Prostate gland (tissue), 2 donors: ENCODE data around the gene LRRC34.

ENCODE experiments used
- CTCF ChIP-seq, 4 experiments: fragments of 200-600 bp in 2 of 4; fragments of 450-650 bp in 2 of 4; sonication (generic) in 2 of 4; IDR thresholded peaks; 1 replicate in 3 of 4; 2 replicates in 1 of 4; pipeline ENCODE4 v1.5.1; 2016 to 2019; ENCODE audit warnings: antibody characterized with exemption in 4 of 4, mild to moderate bottlenecking in 2 of 4, moderate library complexity in 2 of 4
- POLR2A ChIP-seq: fragments of 450-650 bp; IDR thresholded peaks from one replicate; pipeline ENCODE4 v1.6.1; 2016; ENCODE audit warnings: antibody characterized with exemption, mild to moderate bottlenecking

- TF ChIP-seq CTCF (IDR thresholded peaks at IDR 0.05) = no peak
- no peak for TF ChIP-seq POLR2A
Observed at GRCh38 chr3:169815590-169816150, 3.0 kb upstream of the LRRC34 start.
